ENCODE results near the gene DUSP28. TPM values are rescaled to one million over a fixed set of nuclear protein-coding genes. Genes with fewer than 3 reads are reported as not detected.

Gene DUSP28
- total RNA-seq, 1 experiment from 2014 or later, result 8.1 TPM

GRCh38 chr2:240566203-240567136, 6.3 kb downstream of the DUSP28 start:
- peak; percentile 97 for DNase-seq
- Histone ChIP-seq H2AFZ (ENCODE audit: low read length) (0 out of 2 replicates have a peak overlapping the region, but pooled peaks have one; percentile 1), H3K9me2 (replicated peaks; ENCODE audit: insufficient read depth, low read length) (no peaks in the 10 kb centered on the region), H3K4me2 (ENCODE audit: low read depth, low read length, poor library complexity, severe bottlenecking) (peak overlapping the region; percentile 80), H3K27me3 (ENCODE audit: low read length) (no peaks in the 10 kb centered on the region), H3K79me2 (ENCODE audit: low read length) (peaks cover 44% of the 10 kb centered on the region), H3K36me3 (ENCODE audit: insufficient read depth, low read length) (peaks cover 4% of the 10 kb centered on the region; the same call in 1 of the 2 replicates), H3K9ac (ENCODE audit: low read length) (peak overlapping the region; percentile 91), H3K4me3 (ENCODE audit: low read length) (peak overlapping the region; percentile 95), H3K9me3 (ENCODE audit: low read length) (no peaks in the 10 kb centered on the region), H3K4me1 (ENCODE audit: low read length) (peaks cover 61% of the 10 kb centered on the region), H3K27ac (ENCODE audit: low read length) (peak overlapping the region; percentile 81), H4K20me1 (ENCODE audit: insufficient read depth, low read depth, low read length) (no peaks in the 10 kb centered on the region; the same call in 1 of the 2 replicates)

- H2AFZ ChIP-seq (ENCODE audit: low read length), result no peak overlapping the region
- peaks cover 4% of the 10 kb centered on the region; the same call in 1 of the 2 replicates for H3K36me3 ChIP-seq (ENCODE audit: insufficient read depth, low read length)
- H3K27ac ChIP-seq (ENCODE audit: low read length), result peak overlapping the region; percentile 49
- no peak for DNase-seq
- peaks cover 43% of the 10 kb centered on the region for H3K79me2 ChIP-seq (ENCODE audit: low read length)
- peak overlapping the region; percentile 95 for H3K4me3 ChIP-seq (ENCODE audit: low read length)
- H3K9me3 ChIP-seq (ENCODE audit: low read length), result no peaks in the 10 kb centered on the region
- peaks cover 53% of the 10 kb centered on the region for H3K4me1 ChIP-seq (ENCODE audit: low read length)
- H3K9ac ChIP-seq (ENCODE audit: low read length), result peak overlapping the region; percentile 91
- H3K27me3 ChIP-seq (ENCODE audit: low read length), result no peaks in the 10 kb centered on the region
- no peaks in the 10 kb centered on the region for H3K9me2 ChIP-seq (replicated peaks; ENCODE audit: insufficient read depth, low read length)
- H3K4me2 ChIP-seq (ENCODE audit: low read depth, low read length, poor library complexity, severe bottlenecking), result peak overlapping the region; percentile 73
- H4K20me1 ChIP-seq (ENCODE audit: insufficient read depth, low read depth, low read length), result no peaks in the 10 kb centered on the region; the same call in 1 of the 2 replicates
Measured at GRCh38 chr2:240567137-240567871, 7.1 kb downstream of the DUSP28 start.

GRCh38 chr2:240567872-240568677, 7.9 kb downstream of the DUSP28 start, which contains the start of gene RNPEPL1:
Gene RNPEPL1 (plus strand): TSS chr2:240568484. CDS start chr2:240568587, 103 bp downstream.
- H4K20me1 ChIP-seq (ENCODE audit: insufficient read depth, low read depth, low read length), result no peaks in the 10 kb centered on the region; the same call in 1 of the 2 replicates
- no peaks in the 10 kb centered on the region for H3K9me3 ChIP-seq (ENCODE audit: low read length)
- peak within 1 kb of the TSS; percentile 96 for H3K4me2 ChIP-seq (ENCODE audit: low read depth, low read length, poor library complexity, severe bottlenecking)
- peaks cover 4% of the 10 kb centered on the region; the same call in 1 of the 2 replicates for H3K36me3 ChIP-seq (ENCODE audit: insufficient read depth, low read length)
- peak within 1 kb of the TSS; percentile 69; the same call in 1 of the 2 replicates for H2AFZ ChIP-seq (ENCODE audit: low read length)
- H3K9me2 ChIP-seq (replicated peaks; ENCODE audit: insufficient read depth, low read length), result no peaks in the 10 kb centered on the region
- peaks cover 37% of the 10 kb centered on the region for H3K79me2 ChIP-seq (ENCODE audit: low read length)
- peak within 1 kb of the TSS; percentile 96 for H3K9ac ChIP-seq (ENCODE audit: low read length)
- H3K27me3 ChIP-seq (ENCODE audit: low read length), result no peaks in the 10 kb centered on the region
- peaks cover 49% of the 10 kb centered on the region for H3K4me1 ChIP-seq (ENCODE audit: low read length)
- peak; percentile 71 for DNase-seq
- H3K4me3 ChIP-seq (ENCODE audit: low read length), result peak within 1 kb of the TSS; percentile 99
- H3K27ac ChIP-seq (ENCODE audit: low read length), result peak within 1 kb of the TSS; percentile 58

GRCh38 chr2:240568678-240569522, 8.7 kb downstream of the DUSP28 start:
- H3K4me2 ChIP-seq (ENCODE audit: low read depth, low read length, poor library complexity, severe bottlenecking), result peak overlapping the region; percentile 96
- H3K9ac ChIP-seq (ENCODE audit: low read length), result peak overlapping the region; percentile 96
- H3K27ac ChIP-seq (ENCODE audit: low read length), result peak overlapping the region; percentile 58
- no peak overlapping the region for H2AFZ ChIP-seq (ENCODE audit: low read length)
- no peaks in the 10 kb centered on the region for H3K27me3 ChIP-seq (ENCODE audit: low read length)
- peak overlapping the region; percentile 99 for H3K4me3 ChIP-seq (ENCODE audit: low read length)
- peaks cover 49% of the 10 kb centered on the region for H3K4me1 ChIP-seq (ENCODE audit: low read length)
- H4K20me1 ChIP-seq (ENCODE audit: insufficient read depth, low read depth, low read length), result no peaks in the 10 kb centered on the region; the same call in 1 of the 2 replicates
- no peaks in the 10 kb centered on the region; the same call in 1 of the 2 replicates for H3K36me3 ChIP-seq (ENCODE audit: insufficient read depth, low read length)
- H3K79me2 ChIP-seq (ENCODE audit: low read length), result peaks cover 37% of the 10 kb centered on the region
- DNase-seq, result peak; percentile 91
- H3K9me3 ChIP-seq (ENCODE audit: low read length), result no peaks in the 10 kb centered on the region
- no peaks in the 10 kb centered on the region for H3K9me2 ChIP-seq (replicated peaks; ENCODE audit: insufficient read depth, low read length)

GRCh38 chr2:240569523-240569997, 9.4 kb downstream of the DUSP28 start:
- H2AFZ ChIP-seq (ENCODE audit: low read length), result no peak overlapping the region
- H3K9me3 ChIP-seq (ENCODE audit: low read length), result no peaks in the 10 kb centered on the region
- no peaks in the 10 kb centered on the region for H3K36me3 ChIP-seq (ENCODE audit: insufficient read depth, low read length)
- no peaks in the 10 kb centered on the region for H3K27me3 ChIP-seq (ENCODE audit: low read length)
- no peaks in the 10 kb centered on the region; the same call in 1 of the 2 replicates for H4K20me1 ChIP-seq (ENCODE audit: insufficient read depth, low read depth, low read length)
- peaks cover 49% of the 10 kb centered on the region for H3K4me1 ChIP-seq (ENCODE audit: low read length)
- peaks cover 37% of the 10 kb centered on the region for H3K79me2 ChIP-seq (ENCODE audit: low read length)
- no peak overlapping the region for H3K27ac ChIP-seq (ENCODE audit: low read length)
- peak overlapping the region; percentile 99 for H3K4me3 ChIP-seq (ENCODE audit: low read length)
- no peak for DNase-seq
- no peaks in the 10 kb centered on the region for H3K9me2 ChIP-seq (replicated peaks; ENCODE audit: insufficient read depth, low read length)
- H3K9ac ChIP-seq (ENCODE audit: low read length), result peak overlapping the region; percentile 96
- peak overlapping the region; percentile 96 for H3K4me2 ChIP-seq (ENCODE audit: low read depth, low read length, poor library complexity, severe bottlenecking)

- no peak overlapping the region for H3K27ac ChIP-seq (ENCODE audit: low read length)
- H3K4me1 ChIP-seq (ENCODE audit: low read length), result peaks cover 44% of the 10 kb centered on the region
- peaks cover 37% of the 10 kb centered on the region for H3K79me2 ChIP-seq (ENCODE audit: low read length)
- H2AFZ ChIP-seq (ENCODE audit: low read length), result no peak overlapping the region
- H3K9ac ChIP-seq (ENCODE audit: low read length), result peak overlapping the region; percentile 96
- no peaks in the 10 kb centered on the region for H3K27me3 ChIP-seq (ENCODE audit: low read length)
- peak overlapping the region; percentile 96 for H3K4me2 ChIP-seq (ENCODE audit: low read depth, low read length, poor library complexity, severe bottlenecking)
- H3K9me3 ChIP-seq (ENCODE audit: low read length), result no peaks in the 10 kb centered on the region
- H3K36me3 ChIP-seq (ENCODE audit: insufficient read depth, low read length), result no peaks in the 10 kb centered on the region
- H3K9me2 ChIP-seq (replicated peaks; ENCODE audit: insufficient read depth, low read length), result no peaks in the 10 kb centered on the region
- DNase-seq, result no peak
- no peaks in the 10 kb centered on the region; the same call in 1 of the 2 replicates for H4K20me1 ChIP-seq (ENCODE audit: insufficient read depth, low read depth, low read length)
- peak overlapping the region; percentile 99; the same call in 1 of the 2 replicates for H3K4me3 ChIP-seq (ENCODE audit: low read length)
Measured at GRCh38 chr2:240569998-240570530, 9.9 kb downstream of the DUSP28 start.

Data from Karpas-422 (cell line).